ENCODE data around the gene ZSCAN20. TPM values are rescaled to one million over a fixed set of nuclear protein-coding genes. Genes with fewer than 3 reads are reported as not detected.

ZSCAN20 gene
- total RNA-seq, 2 donors from 2014 or later: 3.1 to 3.3 TPM

DNA sequence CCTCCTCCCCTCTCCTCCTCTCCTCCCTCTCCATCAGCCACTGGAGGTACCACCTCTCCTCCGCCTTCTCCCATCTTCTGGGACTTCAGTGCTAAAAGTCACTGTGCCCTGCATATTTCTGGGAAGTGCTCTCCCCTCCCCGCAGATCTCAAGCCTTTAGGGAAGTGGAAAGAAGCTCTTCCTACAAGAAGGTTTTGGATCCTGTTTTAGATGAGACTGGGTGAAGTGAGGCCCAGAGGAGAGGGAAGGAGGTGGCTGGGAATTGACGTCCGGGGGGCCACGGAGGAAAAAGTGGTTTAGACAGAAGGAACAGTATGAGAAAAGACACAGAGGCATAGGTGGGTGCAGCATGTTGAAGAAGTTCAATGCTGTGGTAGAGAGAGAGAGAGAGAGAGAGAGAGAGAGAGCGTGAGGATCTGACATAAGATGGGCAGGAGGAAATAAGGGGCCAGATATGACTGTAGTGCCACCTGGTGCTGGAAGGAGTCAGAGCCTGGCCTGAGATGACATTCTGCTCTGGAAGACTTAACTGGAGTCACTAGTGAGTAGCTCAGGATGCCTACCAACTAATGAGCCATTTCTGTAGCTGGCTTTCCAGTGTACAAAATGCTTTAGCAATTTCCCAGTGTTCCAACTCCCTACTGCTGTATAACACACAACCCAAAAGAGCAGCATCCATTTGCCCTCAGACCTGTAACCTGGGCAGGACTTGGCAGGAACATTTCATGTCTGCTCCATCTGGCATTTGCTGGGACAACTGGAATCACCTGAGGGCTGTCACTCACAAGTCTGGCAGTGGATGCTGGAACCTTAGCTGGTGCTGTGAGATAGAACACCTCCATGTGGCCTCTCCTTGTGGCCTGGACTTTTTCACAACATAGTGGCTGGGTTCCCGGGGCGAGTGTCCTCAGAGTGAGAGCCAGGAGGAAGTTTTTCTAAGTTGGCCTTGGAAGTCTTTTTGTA lies 16.6 kb upstream of the ZSCAN20 start:
- peak; percentile 38 to 41 for DNase-seq
- H3K4me3 Mint-ChIP-seq: no peak overlapping the region
- no peaks in the 10 kb centered on the region for H3K36me3 Mint-ChIP-seq (ENCODE audit: insufficient read depth in 2 of 2)
- ATAC-seq (replicated peaks in 1 of 2): peak; percentile 86 to 89
- no peaks in the 10 kb centered on the region for H3K4me1 Mint-ChIP-seq (ENCODE audit: low read depth)
- no peak overlapping the region for H3K27ac Mint-ChIP-seq
- H3K9me3 Mint-ChIP-seq: no peaks in the 10 kb centered on the region
- H3K27me3 Mint-ChIP-seq (ENCODE audit: low read depth): peaks cover 19% of the 10 kb centered on the region

DNA sequence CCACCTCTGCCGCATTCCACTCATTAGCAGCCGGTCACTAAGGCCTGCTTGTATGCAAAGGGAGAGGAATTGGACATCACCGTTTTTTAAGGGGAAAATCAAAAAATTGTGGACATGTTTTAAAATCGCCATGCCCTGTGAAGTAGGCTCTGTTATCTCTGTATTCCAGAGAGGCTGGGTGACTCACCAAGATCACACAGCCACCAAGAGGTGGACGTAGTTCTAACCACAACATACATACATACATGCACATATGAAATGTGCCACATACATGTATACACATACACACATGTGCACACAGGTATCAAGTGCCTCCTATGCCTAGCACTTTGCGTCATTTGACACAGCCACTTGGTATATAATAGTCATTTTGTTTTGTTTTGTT lies 16.0 kb upstream of the ZSCAN20 start:
- peaks cover 18% of the 10 kb centered on the region for H3K27me3 Mint-ChIP-seq (ENCODE audit: low read depth)
- no peaks in the 10 kb centered on the region for H3K4me1 Mint-ChIP-seq (ENCODE audit: low read depth)
- DNase-seq (no peak), ATAC-seq (replicated peaks in 1 of 2) (no peak)
- H3K4me3 Mint-ChIP-seq: no peak overlapping the region
- no peak overlapping the region for H3K27ac Mint-ChIP-seq
- H3K36me3 Mint-ChIP-seq (ENCODE audit: insufficient read depth in 2 of 2): no peaks in the 10 kb centered on the region
- H3K9me3 Mint-ChIP-seq: no peaks in the 10 kb centered on the region

DNA sequence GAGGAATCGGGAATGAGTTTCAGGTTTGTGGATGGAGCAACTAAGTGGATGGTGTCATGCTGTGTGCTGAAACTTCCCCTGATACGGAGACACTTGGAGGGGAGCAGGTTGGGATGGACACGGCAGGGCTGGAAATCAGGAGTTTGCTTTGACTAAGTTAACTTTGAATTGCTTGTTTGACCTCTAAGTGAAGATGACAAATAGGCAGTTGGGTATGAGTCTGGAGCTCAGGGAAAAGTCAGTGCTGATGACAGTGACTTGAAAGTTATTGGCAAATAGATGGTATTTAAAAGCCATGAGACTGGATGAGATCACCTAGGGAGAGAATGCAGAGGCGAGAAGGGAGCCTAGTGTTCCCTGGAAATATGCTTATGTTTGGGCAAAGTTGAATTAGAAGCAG lies 12.8 kb upstream of the ZSCAN20 start:
- Mint-ChIP-seq H3K27ac (no peak overlapping the region), H3K4me1 (ENCODE audit: low read depth) (no peaks in the 10 kb centered on the region), H3K9me3 (no peaks in the 10 kb centered on the region), H3K4me3 (no peak overlapping the region), H3K36me3 (ENCODE audit: insufficient read depth in 2 of 2) (no peaks in the 10 kb centered on the region), H3K27me3 (ENCODE audit: low read depth) (peaks cover 7% of the 10 kb centered on the region)
- DNase-seq (no peak), ATAC-seq (replicated peaks in 1 of 2) (no peak)

DNA sequence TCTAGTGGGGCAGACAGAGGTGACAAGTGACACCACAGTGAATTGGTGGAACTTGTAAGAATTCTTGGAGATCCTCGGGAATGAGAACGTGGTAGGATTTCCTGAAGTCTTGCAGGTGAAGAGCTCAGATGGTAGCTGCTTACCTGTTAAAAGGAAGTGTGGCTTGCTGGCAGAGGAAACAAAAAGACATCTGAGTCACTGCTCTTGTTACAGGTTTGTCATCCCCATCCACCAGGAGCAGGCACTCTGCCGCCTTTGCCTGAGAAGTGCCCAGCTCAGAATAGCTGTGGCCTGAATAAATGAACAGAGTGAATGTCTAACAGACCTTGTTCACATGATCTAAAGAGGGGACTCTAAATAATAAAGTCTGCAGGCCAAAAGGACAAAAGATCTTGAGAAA lies 12.3 kb upstream of the ZSCAN20 start:
- Mint-ChIP-seq H3K27me3 (ENCODE audit: low read depth) (peaks cover 7% of the 10 kb centered on the region), H3K9me3 (no peaks in the 10 kb centered on the region), H3K4me3 (no peak overlapping the region), H3K4me1 (ENCODE audit: low read depth) (no peaks in the 10 kb centered on the region), H3K27ac (no peak overlapping the region), H3K36me3 (ENCODE audit: insufficient read depth in 2 of 2) (no peaks in the 10 kb centered on the region)
- ATAC-seq (replicated peaks in 1 of 2) (no peak), DNase-seq (no peak)

DNA sequence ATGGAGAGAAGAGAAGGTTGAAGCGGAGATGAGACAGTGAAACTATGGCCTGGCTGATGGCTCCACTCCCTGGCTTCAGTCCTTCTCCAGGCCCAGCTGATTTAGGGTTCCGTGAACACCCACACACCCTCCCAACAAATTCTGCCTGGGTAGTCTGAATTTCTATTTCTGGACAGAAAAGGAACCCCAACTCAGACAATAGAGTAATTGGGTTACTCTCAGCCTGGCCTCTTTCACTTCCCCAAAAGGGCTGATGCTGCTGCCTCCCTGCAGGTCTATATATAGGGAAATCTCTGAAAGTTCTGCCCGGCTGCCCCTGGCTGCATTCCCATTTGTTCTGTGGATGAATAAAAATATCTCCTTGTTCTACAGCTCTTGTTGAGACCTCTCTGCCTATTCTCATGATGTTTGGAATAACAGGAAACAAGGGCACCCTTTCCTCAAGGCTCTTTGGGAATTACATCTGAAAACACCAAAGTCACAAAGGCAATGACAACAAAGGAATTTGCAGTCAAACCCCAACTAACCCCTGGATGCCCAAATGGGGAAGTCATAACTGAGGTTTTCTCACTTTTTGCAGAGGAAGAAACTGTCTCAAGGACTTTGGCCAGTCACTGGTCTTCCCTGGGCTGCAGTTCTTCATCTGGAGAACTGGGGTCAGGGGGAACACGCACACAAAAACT lies 11.4 kb upstream of the ZSCAN20 start:
- no peak for ATAC-seq (replicated peaks in 1 of 2)

DNA sequence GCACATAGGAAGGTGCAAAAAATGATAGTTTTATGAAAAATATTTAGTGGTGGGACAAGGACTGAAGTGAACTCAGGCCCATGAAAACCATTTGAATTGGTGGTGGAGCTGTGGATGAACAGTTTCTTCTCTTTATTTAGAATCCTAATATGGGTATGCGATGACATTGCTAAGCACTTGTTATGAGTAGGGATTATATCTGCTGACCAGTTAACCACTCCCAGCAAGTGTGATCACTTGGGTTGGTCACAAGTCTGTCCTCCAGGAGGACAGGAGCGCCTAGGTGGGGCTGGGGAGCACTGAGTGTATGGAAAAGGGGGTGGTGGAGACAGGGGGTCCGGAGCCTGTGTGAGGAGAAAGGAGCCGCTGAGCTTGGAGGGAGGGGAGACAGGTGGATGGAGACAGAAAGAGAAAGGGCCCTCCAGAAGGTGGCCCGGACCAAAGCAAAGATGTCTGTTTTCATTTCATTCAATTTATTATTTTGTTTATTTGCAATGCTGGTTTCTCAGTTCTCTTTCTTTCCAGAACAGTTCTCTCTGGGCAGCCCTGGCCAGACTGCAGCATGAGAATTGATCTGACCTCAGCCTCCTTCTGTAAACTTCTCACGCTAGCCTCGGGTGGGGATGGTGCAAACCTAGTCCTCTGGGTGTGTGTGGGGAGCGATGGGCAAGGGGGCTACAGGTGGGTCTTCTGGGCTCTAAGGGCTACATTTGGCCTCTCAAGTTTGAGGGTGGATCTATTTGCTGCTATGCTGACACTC lies 9.9 kb upstream of the ZSCAN20 start:
- Mint-ChIP-seq H3K9me3 (no peaks in the 10 kb centered on the region), H3K4me1 (ENCODE audit: low read depth) (no peaks in the 10 kb centered on the region), H3K27me3 (ENCODE audit: low read depth) (peaks cover 7% of the 10 kb centered on the region), H3K27ac (no peak overlapping the region), H3K36me3 (ENCODE audit: insufficient read depth in 2 of 2) (no peaks in the 10 kb centered on the region), H3K4me3 (no peak overlapping the region)
- ATAC-seq (replicated peaks in 1 of 2) (no peak), DNase-seq (no peak)

More for the DNA sequence above, 11.4 kb upstream of the ZSCAN20 start:
- no peak overlapping the region for H3K27ac Mint-ChIP-seq
- H3K9me3 Mint-ChIP-seq: no peaks in the 10 kb centered on the region
- H3K36me3 Mint-ChIP-seq (ENCODE audit: insufficient read depth in 2 of 2): no peaks in the 10 kb centered on the region
- H3K27me3 Mint-ChIP-seq (ENCODE audit: low read depth): peaks cover 7% of the 10 kb centered on the region
- H3K4me3 Mint-ChIP-seq: no peak overlapping the region
- no peak for DNase-seq
- no peaks in the 10 kb centered on the region for H3K4me1 Mint-ChIP-seq (ENCODE audit: low read depth)

DNA sequence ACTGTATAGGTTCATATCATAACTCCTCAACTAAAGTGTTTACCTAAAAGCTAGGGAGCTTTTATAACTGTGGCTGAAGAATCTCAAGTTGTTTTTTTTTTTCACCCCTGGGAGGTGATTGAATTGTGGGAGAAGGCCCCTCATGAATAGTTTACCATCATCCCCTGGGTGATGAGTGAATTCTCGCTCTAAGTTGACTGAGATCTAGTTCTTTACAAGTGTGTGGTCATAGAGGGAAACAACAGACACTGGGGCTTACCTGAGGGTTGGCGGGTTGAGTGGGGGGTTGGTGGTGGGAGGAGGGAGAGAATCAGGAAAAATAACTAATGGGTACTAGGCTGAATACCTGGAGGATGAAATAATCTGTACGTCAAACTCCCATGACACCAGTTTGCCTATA lies 7.9 kb upstream of the ZSCAN20 start:
- H3K36me3 Mint-ChIP-seq (ENCODE audit: insufficient read depth in 2 of 2): no peaks in the 10 kb centered on the region
- H3K9me3 Mint-ChIP-seq: no peaks in the 10 kb centered on the region
- H3K4me1 Mint-ChIP-seq (ENCODE audit: low read depth): no peaks in the 10 kb centered on the region
- H3K27ac Mint-ChIP-seq: no peak overlapping the region
- peak; percentile 31 to 58 for ATAC-seq (replicated peaks in 1 of 2)
- H3K27me3 Mint-ChIP-seq (ENCODE audit: low read depth): no peaks in the 10 kb centered on the region
- DNase-seq: no peak
- no peak overlapping the region for H3K4me3 Mint-ChIP-seq

DNA sequence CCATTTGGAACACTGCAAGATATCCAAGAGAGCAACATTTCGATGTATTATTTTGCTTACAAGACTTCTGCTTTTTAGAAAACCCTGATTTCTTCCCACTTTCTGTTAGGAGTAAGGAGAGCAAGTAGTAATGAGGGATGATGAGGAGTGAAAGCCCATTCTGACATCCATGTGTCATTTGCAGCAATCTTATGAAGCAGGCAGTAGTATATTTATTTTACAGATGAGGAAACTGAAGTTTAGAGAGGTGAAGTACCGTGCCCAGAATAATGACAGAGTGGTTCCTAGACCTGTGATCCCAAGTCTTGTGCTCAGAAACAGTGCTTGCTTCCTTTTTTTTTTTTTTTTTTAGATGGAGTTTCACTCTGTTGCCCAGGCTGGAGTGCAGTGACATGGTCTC lies 7.1 kb upstream of the ZSCAN20 start:
- peaks cover under 1% of the 10 kb centered on the region for H3K4me1 Mint-ChIP-seq (ENCODE audit: low read depth)
- no peaks in the 10 kb centered on the region for H3K27me3 Mint-ChIP-seq (ENCODE audit: low read depth)
- no peak for ATAC-seq (replicated peaks in 1 of 2)

DNA sequence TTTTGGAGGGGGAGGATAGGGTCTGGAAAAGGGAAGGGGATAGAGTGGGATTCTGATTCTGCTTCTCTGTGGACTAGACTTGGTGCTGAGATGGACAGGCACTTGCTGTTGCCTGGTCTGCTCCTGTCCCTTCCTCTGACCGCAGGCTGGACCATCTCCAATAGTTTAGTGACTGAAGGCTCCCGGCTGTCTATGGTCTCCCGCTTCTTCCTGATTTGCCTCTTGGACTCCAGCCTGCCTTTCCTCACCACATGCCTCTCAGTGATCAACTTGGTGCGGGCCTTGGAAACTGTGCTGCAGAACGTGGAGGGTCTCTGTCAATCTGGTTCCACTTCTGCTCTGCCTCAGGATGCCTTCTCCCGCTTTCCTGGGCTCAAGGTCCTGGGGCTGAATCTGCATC lies 6.3 kb upstream of the ZSCAN20 start:
- no peaks in the 10 kb centered on the region for H3K36me3 Mint-ChIP-seq (ENCODE audit: insufficient read depth in 2 of 2)
- H3K9me3 Mint-ChIP-seq: no peaks in the 10 kb centered on the region
- H3K27ac Mint-ChIP-seq: no peak overlapping the region
- ATAC-seq (replicated peaks in 1 of 2) (no peak), DNase-seq (no peak)
- peaks cover 7% of the 10 kb centered on the region for H3K4me1 Mint-ChIP-seq (ENCODE audit: low read depth)
- H3K4me3 Mint-ChIP-seq: no peak overlapping the region
- no peaks in the 10 kb centered on the region for H3K27me3 Mint-ChIP-seq (ENCODE audit: low read depth)

More for the DNA sequence above, 7.1 kb upstream of the ZSCAN20 start:
- no peak overlapping the region for H3K4me3 Mint-ChIP-seq
- no peak for DNase-seq
- H3K9me3 Mint-ChIP-seq: no peaks in the 10 kb centered on the region
- H3K36me3 Mint-ChIP-seq (ENCODE audit: insufficient read depth in 2 of 2): no peaks in the 10 kb centered on the region
- H3K27ac Mint-ChIP-seq: no peak overlapping the region

DNA sequence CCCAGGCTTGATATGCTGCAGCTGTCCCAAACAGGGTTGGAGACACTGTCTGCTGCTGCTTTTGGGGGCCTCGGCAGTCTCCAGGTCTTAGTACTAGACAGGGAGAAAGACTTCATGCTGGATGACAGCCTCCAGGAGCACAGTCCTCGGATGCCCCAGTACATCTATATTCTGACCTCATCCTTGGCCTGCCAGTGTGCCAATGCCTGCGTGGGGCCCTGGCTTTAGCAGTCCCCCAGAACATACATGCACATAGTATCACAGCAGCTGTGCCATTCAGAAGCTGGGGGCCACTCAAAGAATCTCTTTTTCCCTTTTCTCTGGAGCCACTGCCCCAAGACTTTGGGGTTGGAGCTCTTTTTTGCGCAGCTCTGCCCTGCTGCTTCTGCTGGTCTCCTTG lies 4.4 kb upstream of the ZSCAN20 start:
- Mint-ChIP-seq H3K9me3 (no peaks in the 10 kb centered on the region), H3K27me3 (ENCODE audit: low read depth) (no peaks in the 10 kb centered on the region), H3K27ac (no peak overlapping the region), H3K36me3 (ENCODE audit: insufficient read depth in 2 of 2) (no peaks in the 10 kb centered on the region), H3K4me1 (ENCODE audit: low read depth) (peaks cover 19% of the 10 kb centered on the region), H3K4me3 (no peak overlapping the region)
- DNase-seq (no peak), ATAC-seq (replicated peaks in 1 of 2) (no peak)

DNA sequence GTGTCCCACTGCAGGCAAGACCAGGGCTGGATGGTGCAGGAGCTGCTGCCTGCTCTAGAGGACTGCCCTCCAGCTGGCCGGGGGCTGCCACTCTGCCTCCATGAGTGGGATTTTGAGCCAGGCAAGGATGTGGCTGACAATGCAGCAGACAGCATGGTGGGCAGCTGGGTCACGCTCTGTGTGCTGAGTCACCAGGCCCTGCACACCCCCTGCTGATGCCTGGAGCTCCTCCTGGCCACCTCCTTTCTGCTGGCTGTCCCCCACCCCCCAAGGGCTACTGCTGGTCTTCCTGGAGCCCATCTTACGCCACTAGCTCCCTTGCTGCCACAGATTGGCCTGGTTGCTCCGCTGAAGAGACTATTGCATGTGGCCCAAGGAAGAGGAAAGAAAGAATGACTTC lies 3.9 kb upstream of the ZSCAN20 start:
- Mint-ChIP-seq H3K4me1 (ENCODE audit: low read depth) (peaks cover 24% of the 10 kb centered on the region), H3K36me3 (ENCODE audit: insufficient read depth in 2 of 2) (no peaks in the 10 kb centered on the region), H3K4me3 (no peak overlapping the region), H3K27me3 (ENCODE audit: low read depth) (no peaks in the 10 kb centered on the region), H3K27ac (no peak overlapping the region), H3K9me3 (no peaks in the 10 kb centered on the region)
- DNase-seq: no peak
- ATAC-seq (replicated peaks in 1 of 2): no peak

DNA sequence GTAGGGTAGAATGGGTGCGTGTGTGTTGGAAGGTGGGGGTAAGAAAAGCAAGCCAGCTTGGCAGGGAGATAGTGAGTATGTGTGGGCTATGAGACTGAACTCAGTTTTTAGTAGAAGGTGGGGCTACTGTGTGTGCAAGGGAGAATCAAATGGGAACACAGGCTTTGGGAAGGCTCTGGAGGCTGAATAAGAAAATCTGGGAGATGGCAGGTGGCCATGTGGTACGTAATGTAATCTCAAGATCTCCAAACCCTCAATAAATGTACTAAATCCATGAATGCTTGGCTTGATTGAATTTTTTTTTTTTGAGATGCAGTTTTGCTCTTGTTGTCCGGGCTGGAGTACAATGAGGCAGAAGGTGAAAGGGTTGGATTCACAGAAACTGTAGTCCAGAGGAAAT lies 3.5 kb upstream of the ZSCAN20 start:
- Mint-ChIP-seq H3K4me3 (no peak overlapping the region), H3K27me3 (ENCODE audit: low read depth) (no peaks in the 10 kb centered on the region), H3K9me3 (no peaks in the 10 kb centered on the region), H3K4me1 (ENCODE audit: low read depth) (peaks cover 28% of the 10 kb centered on the region), H3K27ac (no peak overlapping the region), H3K36me3 (ENCODE audit: insufficient read depth in 2 of 2) (no peaks in the 10 kb centered on the region)
- DNase-seq (no peak), ATAC-seq (replicated peaks in 1 of 2) (no peak)

DNA sequence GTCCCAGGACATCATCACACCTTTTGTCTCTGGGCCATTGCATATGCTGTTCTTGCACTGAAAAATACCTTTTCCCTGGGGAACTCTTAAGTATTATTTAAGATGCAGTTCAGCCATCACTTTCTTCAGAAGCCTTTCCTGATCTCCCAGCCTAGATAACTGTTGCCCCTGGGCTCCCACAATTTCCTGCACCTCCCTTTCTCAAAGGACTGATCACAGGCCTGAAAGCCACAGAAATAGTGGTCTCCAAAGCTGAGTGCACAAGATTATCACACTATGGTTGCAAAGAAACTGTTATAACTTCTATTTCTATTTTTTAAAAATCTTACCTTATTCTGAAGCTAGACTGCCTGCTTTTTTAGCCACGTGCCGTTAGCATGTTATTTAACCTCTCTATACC lies 2.8 kb upstream of the ZSCAN20 start:
- Mint-ChIP-seq H3K4me1 (ENCODE audit: low read depth) (peaks cover 33% of the 10 kb centered on the region), H3K27ac (no peak overlapping the region), H3K27me3 (ENCODE audit: low read depth) (no peaks in the 10 kb centered on the region), H3K36me3 (ENCODE audit: insufficient read depth in 2 of 2) (no peaks in the 10 kb centered on the region), H3K9me3 (no peaks in the 10 kb centered on the region), H3K4me3 (no peak overlapping the region)
- DNase-seq (no peak), ATAC-seq (replicated peaks in 1 of 2) (no peak)

Measured in activated T-cell treated with anti-CD3 and anti-CD28 coated beads, Interleukin-2, amount 50 U/mL, for 72 hours (primary cell).